HG03045 (cell line): ENCODE measurements around the gene DGKD.

Source experiments
- ATAC-seq: cut with Tn5 transposase; IDR thresholded peaks from one replicate; pipeline ENCODE4 v1.9.1; 2021; ENCODE audit warnings: mild to moderate bottlenecking, moderate library complexity; ENCODE audit not compliant: unreplicated experiment

Gene DGKD

GRCh38 chr2:233424154-233424951 is 70.1 kb downstream of the DGKD start:
- no peak for ATAC-seq

- ATAC-seq: no peak
Measured at GRCh38 chr2:233426619-233427342, 72.5 kb downstream of the DGKD start.

GRCh38 chr2:233428008-233428407 is 73.7 kb downstream of the DGKD start:
- no peak for ATAC-seq

GRCh38 chr2:233428438-233428837 is 74.1 kb downstream of the DGKD start:
- ATAC-seq: no peak

- ATAC-seq: no peak
Measured at GRCh38 chr2:233429175-233429897, 75.0 kb downstream of the DGKD start.

GRCh38 chr2:233430081-233430480 is 75.8 kb downstream of the DGKD start:
- ATAC-seq: no peak

GRCh38 chr2:233430651-233431050 is 76.4 kb downstream of the DGKD start:
- no peak for ATAC-seq

GRCh38 chr2:233433029-233433428 is 78.7 kb downstream of the DGKD start:
- no peak for ATAC-seq

- ATAC-seq: no peak
Measured at GRCh38 chr2:233433794-233434193, 79.5 kb downstream of the DGKD start.

GRCh38 chr2:233434666-233435330 is 80.5 kb downstream of the DGKD start:
- no peak for ATAC-seq

GRCh38 chr2:233435436-233436190 is 81.3 kb downstream of the DGKD start:
- no peak for ATAC-seq

- no peak for ATAC-seq
Measured at GRCh38 chr2:233436191-233436581, 81.9 kb downstream of the DGKD start.

GRCh38 chr2:233436691-233437438 is 82.6 kb downstream of the DGKD start:
- ATAC-seq: no peak

GRCh38 chr2:233437439-233437955 is 83.2 kb downstream of the DGKD start:
- no peak for ATAC-seq

- ATAC-seq: no peak
Measured at GRCh38 chr2:233438573-233439147, 84.4 kb downstream of the DGKD start.

- no peak for ATAC-seq
Measured at GRCh38 chr2:233439191-233439590, 84.9 kb downstream of the DGKD start.

GRCh38 chr2:233440314-233440713 is 86.0 kb downstream of the DGKD start:
- no peak for ATAC-seq

GRCh38 chr2:233440714-233441113 is 86.4 kb downstream of the DGKD start:
- ATAC-seq: no peak
